Neural cell (in vitro differentiated cells): ENCODE data around the gene SBNO2.

ENCODE experiments used
- CTCF ChIP-seq: fragments of 450-650 bp; IDR thresholded peaks from 2 replicates; pipeline ENCODE4 v1.5.1; 2014; ENCODE audit warnings: antibody characterized with exemption, mild to moderate bottlenecking, moderate library complexity; ENCODE audit not compliant: poor library complexity, severe bottlenecking
- EP300 ChIP-seq: fragments of 450-650 bp; conservative IDR thresholded peaks from 2 replicates; pipeline ENCODE4 v1.6.1; 2014; ENCODE audit warnings: antibody characterized with exemption, mild to moderate bottlenecking, moderate library complexity; ENCODE audit not compliant: poor library complexity, severe bottlenecking
- EZH2 ChIP-seq: fragments of 200-600, 300-800 bp; shearing (Covaris generic), sonication (generic); IDR thresholded peaks from 2 replicates; pipeline ENCODE4 v1.6.1; 2014; ENCODE audit warnings: antibody characterized with exemption, low read length, borderline replicate concordance, mild to moderate bottlenecking; ENCODE audit not compliant: insufficient read depth, poor library complexity, severe bottlenecking
- MXI1 ChIP-seq: fragments of 450-650 bp; conservative IDR thresholded peaks from 2 replicates; pipeline ENCODE4 v1.6.1; 2014; ENCODE audit warnings: antibody characterized with exemption, mild to moderate bottlenecking; ENCODE audit not compliant: poor library complexity, severe bottlenecking
- REST ChIP-seq: IDR thresholded peaks from 2 replicates; pipeline ENCODE4 v1.6.1; 2012; ENCODE audit warnings: borderline replicate concordance

- TF ChIP-seq EZH2 (no peak), CTCF (no peak), EP300 (no peak), REST (no peak), MXI1 (no peak)
Observed at GRCh38 chr19:1115646-1116420, 58.2 kb downstream of the SBNO2 start.
